CD4-positive, alpha-beta memory T cell (primary cell): Measurements from ENCODE around the gene MID1. TPM values are rescaled to one million over a fixed set of nuclear protein-coding genes. Genes with fewer than 3 reads are reported as not detected.

Source experiments
- CTCF ChIA-PET: fragments of 350-600 bp; sonication (Branson Sonifier 250); formaldehyde crosslinking; loops from one replicate; lab custom pipeline; 2021; ENCODE audit warnings: inconsistent platforms; ENCODE audit not compliant: partially characterized antibody; lab: Charles Lee
- POLR2A ChIA-PET: fragments of 350-600 bp; sonication (Branson Sonifier 250); formaldehyde crosslinking; loops from one replicate; lab custom pipeline; 2021; ENCODE audit not compliant: partially characterized antibody; lab: Charles Lee
- DNase-seq, 5 donors: peaks; one replicate each; pipeline versions ENCODE4 v3.0.0 to v3.0.0-alpha.2; 2020 to 2022; ENCODE audit warnings: mixed read lengths in 1 of 5
- H3K27ac ChIP-seq: one replicate; pipeline ENCODE4 v1.7.0; 2013; ENCODE audit warnings: low read depth, low read length
- H3K27me3 ChIP-seq: 2 replicates; pipeline ENCODE4 v1.7.0; 2013; ENCODE audit warnings: mild to moderate bottlenecking, low read length, moderate library complexity; ENCODE audit not compliant: insufficient read depth
- H3K36me3 ChIP-seq: 2 replicates; pipeline ENCODE4 v1.7.0; 2013; ENCODE audit warnings: mild to moderate bottlenecking, low read length, moderate library complexity; ENCODE audit not compliant: insufficient read depth
- H3K4me1 ChIP-seq: 2 replicates; pipeline ENCODE4 v1.7.0; 2013; ENCODE audit warnings: mild to moderate bottlenecking, low read length, moderate library complexity; ENCODE audit not compliant: insufficient read depth
- H3K4me3 ChIP-seq, 2 donors: one replicate each; pipeline ENCODE4 v1.7.0; 2013; ENCODE audit warnings: low read length in 2 of 2, mild to moderate bottlenecking in 1 of 2
- H3K9me3 ChIP-seq, 2 donors: one replicate each; pipeline ENCODE4 v1.7.0; 2013; ENCODE audit warnings: low read length in 2 of 2, control low read depth in 1 of 2; ENCODE audit not compliant: control insufficient read depth in 1 of 2
- H3K27ac Mint-ChIP-seq, 7 donors: one replicate each; pipeline ENCODE4 v1.8.0; 2020 to 2021; ENCODE audit warnings: mixed read lengths in 7 of 7, mild to moderate bottlenecking in 6 of 7, inconsistent platforms in 3 of 7, moderate library complexity in 3 of 7
- H3K27me3 Mint-ChIP-seq, 2 donors: one replicate each; pipeline ENCODE4 v1.8.0; 2020 to 2021; ENCODE audit warnings: mixed read lengths in 2 of 2
- H3K36me3 Mint-ChIP-seq, 2 donors: one replicate each; pipeline ENCODE4 v1.8.0; 2020 to 2021; ENCODE audit warnings: mixed read lengths in 2 of 2, inconsistent platforms in 1 of 2, mild to moderate bottlenecking in 1 of 2
- H3K4me1 Mint-ChIP-seq, 4 donors: one replicate each; pipeline ENCODE4 v1.8.0; 2020 to 2021; ENCODE audit warnings: mixed read lengths in 4 of 4, mild to moderate bottlenecking in 1 of 4
- H3K4me3 Mint-ChIP-seq, 8 donors: one replicate each; pipeline ENCODE4 v1.8.0; 2020 to 2021; ENCODE audit warnings: mixed read lengths in 8 of 8, mild to moderate bottlenecking in 7 of 8, moderate library complexity in 6 of 8, inconsistent platforms in 3 of 8
- H3K9me3 Mint-ChIP-seq, 8 donors: one replicate each; pipeline ENCODE4 v1.8.0; 2020 to 2021; ENCODE audit warnings: mixed read lengths in 8 of 8, mild to moderate bottlenecking in 5 of 8, inconsistent platforms in 3 of 8, moderate library complexity in 1 of 8
- intact Hi-C: fragments of 100-400 bp; cut with micrococcal nuclease; formaldehyde crosslinking; loops from one replicate; pipeline ENCODE4 v1.15.1; 2023
- polyA plus RNA-seq, 2 donors: library from polyadenylated mRNA; unstranded; fragments of 300-500 nt; fragmentation: Illumina TruSeq; gene quantifications; one replicate each; pipeline ENCODE4 v1.2.3, GENCODE V29; 2021
- total RNA-seq, 2 experiments: library from RNA; stranded (reverse); gene quantifications; one replicate each; pipeline ENCODE4 v1.2.3, GENCODE V29; 2021

The MID1 gene
- total and polyA plus RNA-seq, 4 experiments from 2014 or later: not detected

DNA sequence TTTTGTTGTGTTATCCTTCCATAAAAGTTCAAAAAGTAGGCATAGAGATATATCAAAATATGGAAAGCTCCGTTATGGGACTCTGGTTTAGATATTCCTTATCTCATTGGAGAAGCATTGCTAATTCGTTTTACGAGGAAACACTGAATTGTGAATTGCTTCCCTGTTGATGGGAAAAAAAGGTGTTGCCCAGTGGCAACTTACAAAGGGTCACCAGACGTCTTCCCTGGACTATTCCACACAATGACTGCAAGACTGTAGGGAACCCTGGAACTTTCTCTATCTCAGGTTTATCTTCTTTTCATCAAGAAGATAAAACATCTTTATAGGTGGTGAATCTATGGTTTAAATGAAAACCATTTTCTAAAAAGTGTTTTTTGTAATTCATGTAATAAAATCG lies 137.7 kb downstream of the MID1 start:
- ChIA-PET CTCF (no interaction called here), POLR2A (no interaction called here)
- Histone ChIP-seq H3K36me3 (no peaks in the 10 kb centered on the region), H3K27ac (no peak overlapping the region), H3K4me1 (no peaks in the 10 kb centered on the region), H3K4me3 (no peak overlapping the region), H3K9me3 (no peaks in the 10 kb centered on the region), H3K27me3 (no peaks in the 10 kb centered on the region)
- H3K36me3 Mint-ChIP-seq: no peaks in the 10 kb centered on the region
- no peaks in the 10 kb centered on the region for H3K4me1 Mint-ChIP-seq
- H3K4me3 Mint-ChIP-seq: no peak overlapping the region
- intact Hi-C loops: no loop called here
- H3K9me3 Mint-ChIP-seq: peaks cover 0 to 8% (median 4%) of the 10 kb centered on the region in 8 donors
- DNase-seq: no peak
- peaks cover 0 to 2% of the 10 kb centered on the region in 2 donors for H3K27me3 Mint-ChIP-seq
- H3K27ac Mint-ChIP-seq: no peak overlapping the region

DNA sequence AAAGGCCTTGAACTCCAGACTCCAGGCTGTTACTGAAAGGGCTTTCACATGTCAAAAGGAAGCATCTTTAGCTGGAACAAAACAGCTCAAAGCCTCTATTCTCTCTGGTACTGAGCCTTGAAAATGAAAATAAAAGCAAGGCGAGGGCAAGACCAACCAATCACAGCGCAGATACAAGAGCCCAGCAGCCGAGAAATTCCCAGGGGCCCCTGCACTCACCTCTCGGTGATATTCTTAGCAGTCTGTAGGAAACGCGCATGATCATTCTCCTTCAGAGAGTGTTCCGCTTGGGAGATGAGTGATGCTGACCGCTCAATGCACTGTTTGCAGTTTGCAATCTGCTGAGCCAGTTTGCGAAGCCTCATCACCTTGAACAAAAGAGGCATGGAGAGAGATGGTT lies 138.1 kb downstream of the MID1 start:
- Histone ChIP-seq H3K9me3 (no peaks in the 10 kb centered on the region), H3K4me3 (no peak overlapping the region), H3K27me3 (no peaks in the 10 kb centered on the region), H3K4me1 (no peaks in the 10 kb centered on the region), H3K27ac (no peak overlapping the region), H3K36me3 (no peaks in the 10 kb centered on the region)
- intact Hi-C loops: no loop called here
- H3K27ac Mint-ChIP-seq: no peak overlapping the region
- peaks cover 0 to 7% (median 4%) of the 10 kb centered on the region in 8 donors for H3K9me3 Mint-ChIP-seq
- H3K27me3 Mint-ChIP-seq: peaks cover 0 to 2% of the 10 kb centered on the region in 2 donors
- ChIA-PET POLR2A (no interaction called here), CTCF (no interaction called here)
- no peak overlapping the region for H3K4me3 Mint-ChIP-seq
- no peaks in the 10 kb centered on the region for H3K36me3 Mint-ChIP-seq
- no peak for DNase-seq
- H3K4me1 Mint-ChIP-seq: no peaks in the 10 kb centered on the region

DNA sequence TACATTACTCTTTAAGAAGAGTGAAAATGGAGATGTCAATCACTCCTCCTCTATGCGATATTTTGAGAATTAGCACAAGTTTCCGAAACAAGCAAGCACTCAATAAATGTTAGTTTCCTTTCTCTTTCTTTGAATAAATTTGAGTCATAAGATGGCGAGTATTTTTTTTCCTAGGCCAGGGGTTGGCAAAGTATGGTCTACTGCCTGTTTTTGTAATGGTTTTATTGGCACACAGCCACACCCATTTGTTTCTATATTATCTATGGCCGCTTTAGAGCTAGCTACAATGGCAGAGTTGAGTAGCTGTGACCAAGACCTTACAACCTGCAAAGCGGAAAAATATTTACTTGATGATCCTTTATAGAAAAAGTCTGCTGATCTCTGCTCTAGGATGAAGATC lies 139.5 kb downstream of the MID1 start:
- H3K4me3 Mint-ChIP-seq: no peak overlapping the region
- H3K4me1 Mint-ChIP-seq: no peaks in the 10 kb centered on the region
- ChIA-PET CTCF (no interaction called here), POLR2A (no interaction called here)
- H3K9me3 Mint-ChIP-seq: peaks cover 0 to 7% (median 4%) of the 10 kb centered on the region in 8 donors
- H3K27me3 Mint-ChIP-seq: peaks cover 0 to 2% of the 10 kb centered on the region in 2 donors
- no peaks in the 10 kb centered on the region for H3K9me3 ChIP-seq
- no peaks in the 10 kb centered on the region for H3K36me3 ChIP-seq
- H3K27me3 ChIP-seq: no peaks in the 10 kb centered on the region
- no peak for DNase-seq
- intact Hi-C loops: no loop called here
- H3K4me3 ChIP-seq: no peak overlapping the region
- no peaks in the 10 kb centered on the region for H3K4me1 ChIP-seq
- no peak overlapping the region for H3K27ac ChIP-seq
- H3K36me3 Mint-ChIP-seq: no peaks in the 10 kb centered on the region
- H3K27ac Mint-ChIP-seq: no peak overlapping the region

DNA sequence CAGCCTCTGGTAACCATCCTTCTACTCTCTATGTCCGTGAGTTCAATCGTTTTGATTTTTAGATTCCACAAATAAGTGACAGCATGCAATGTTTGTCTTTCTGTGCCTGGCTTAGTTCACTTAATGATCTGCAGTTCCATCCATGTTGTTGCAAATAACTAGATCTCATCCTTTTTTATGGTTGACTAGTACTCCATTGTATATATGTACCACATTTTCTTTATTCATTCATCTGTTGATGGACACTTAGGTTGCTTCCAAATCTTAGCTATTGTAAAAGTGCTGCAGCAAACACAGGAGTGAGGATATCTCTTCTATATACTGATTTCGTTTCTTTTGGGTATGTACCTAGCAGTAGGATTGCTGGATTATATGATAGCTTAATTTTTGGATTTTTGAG lies 140.9 kb downstream of the MID1 start:
- Histone ChIP-seq H3K4me1 (no peaks in the 10 kb centered on the region), H3K27ac (no peak overlapping the region), H3K27me3 (no peaks in the 10 kb centered on the region), H3K36me3 (no peaks in the 10 kb centered on the region), H3K9me3 (no peaks in the 10 kb centered on the region), H3K4me3 (no peak overlapping the region)
- intact Hi-C loops: no loop called here
- Mint-ChIP-seq H3K27ac (no peak overlapping the region), H3K27me3 (peaks cover 0 to 2% of the 10 kb centered on the region in 2 donors), H3K36me3 (no peaks in the 10 kb centered on the region), H3K4me3 (no peak overlapping the region), H3K9me3 (peaks cover 0 to 7% (median 4%) of the 10 kb centered on the region in 8 donors), H3K4me1 (no peaks in the 10 kb centered on the region)
- ChIA-PET POLR2A (no interaction called here), CTCF (no interaction called here)
- no peak for DNase-seq

DNA sequence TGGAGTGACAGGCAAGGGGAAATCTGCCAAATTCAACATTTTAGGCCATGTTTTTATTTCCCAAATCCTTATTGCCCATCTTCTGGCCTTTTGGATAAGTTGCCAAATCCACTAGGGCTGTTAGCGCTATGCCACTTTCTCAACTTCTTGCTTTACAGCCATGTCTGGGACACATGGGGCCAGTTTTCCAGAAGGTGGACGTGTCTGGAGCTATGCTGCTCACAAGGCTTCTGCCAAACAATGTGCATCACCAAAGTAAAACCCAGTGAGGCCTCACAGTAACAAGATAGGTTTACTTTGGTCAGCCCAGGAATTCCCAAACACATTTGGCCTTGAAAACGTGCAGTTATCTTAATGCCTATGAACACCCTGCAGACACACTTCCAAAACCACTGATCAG lies 142.9 kb downstream of the MID1 start:
- no peaks in the 10 kb centered on the region for H3K4me1 Mint-ChIP-seq
- Histone ChIP-seq H3K36me3 (no peaks in the 10 kb centered on the region), H3K27me3 (no peaks in the 10 kb centered on the region), H3K9me3 (no peaks in the 10 kb centered on the region), H3K4me3 (no peak overlapping the region), H3K27ac (no peak overlapping the region), H3K4me1 (no peaks in the 10 kb centered on the region)
- no peak overlapping the region for H3K4me3 Mint-ChIP-seq
- ChIA-PET POLR2A (no interaction called here), CTCF (no interaction called here)
- H3K36me3 Mint-ChIP-seq: no peaks in the 10 kb centered on the region
- H3K27ac Mint-ChIP-seq: no peak overlapping the region
- H3K9me3 Mint-ChIP-seq: peaks cover 0 to 7% (median 4%) of the 10 kb centered on the region in 8 donors
- no peak for DNase-seq
- H3K27me3 Mint-ChIP-seq: peaks cover 0 to 2% of the 10 kb centered on the region in 2 donors
- intact Hi-C loops: no loop called here

DNA sequence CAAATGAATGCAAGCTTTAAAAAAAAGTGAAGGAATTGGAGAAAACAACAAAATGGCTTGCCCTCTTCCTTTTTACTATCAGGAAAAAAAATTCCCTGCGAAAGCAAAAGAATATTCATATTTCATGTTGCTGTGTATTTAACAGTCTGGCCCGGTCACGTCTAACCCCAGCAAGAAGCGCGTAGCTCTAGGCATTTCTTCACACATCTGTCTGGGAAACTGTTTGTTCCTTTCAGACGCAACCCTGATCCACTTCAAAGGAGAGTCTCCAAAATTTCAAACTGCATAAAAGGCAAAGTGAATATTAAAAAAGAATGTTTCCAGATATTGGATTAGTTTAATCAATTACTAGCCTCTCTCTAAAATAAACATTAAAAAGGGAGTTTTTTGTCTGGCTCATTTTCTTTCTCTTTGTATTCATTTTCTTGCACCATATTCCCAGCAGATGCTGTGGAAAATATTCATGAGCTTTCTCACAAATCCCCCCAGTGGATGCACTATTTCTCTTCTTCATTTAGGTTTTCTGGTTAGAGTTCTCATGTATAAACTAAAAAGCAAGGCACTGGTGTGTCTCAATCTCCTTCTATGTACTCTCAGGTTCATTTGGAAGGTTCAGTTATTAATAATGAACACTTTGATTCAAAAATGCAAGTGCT lies 145.3 kb downstream of the MID1 start:
- Mint-ChIP-seq H3K9me3 (peaks cover 0 to 7% (median 3%) of the 10 kb centered on the region in 8 donors), H3K4me1 (no peaks in the 10 kb centered on the region), H3K27me3 (peaks cover 0 to 2% of the 10 kb centered on the region in 2 donors), H3K36me3 (no peaks in the 10 kb centered on the region), H3K27ac (no peak overlapping the region), H3K4me3 (no peak overlapping the region)
- POLR2A ChIA-PET: no interaction called here
- H3K36me3 ChIP-seq: no peaks in the 10 kb centered on the region
- intact Hi-C loops: no loop called here
- no peak overlapping the region for H3K27ac ChIP-seq
- H3K9me3 ChIP-seq: no peaks in the 10 kb centered on the region
- H3K27me3 ChIP-seq: no peaks in the 10 kb centered on the region
- H3K4me1 ChIP-seq: no peaks in the 10 kb centered on the region
- H3K4me3 ChIP-seq: no peak overlapping the region
- CTCF ChIA-PET: no interaction called here
- no peak for DNase-seq

DNA sequence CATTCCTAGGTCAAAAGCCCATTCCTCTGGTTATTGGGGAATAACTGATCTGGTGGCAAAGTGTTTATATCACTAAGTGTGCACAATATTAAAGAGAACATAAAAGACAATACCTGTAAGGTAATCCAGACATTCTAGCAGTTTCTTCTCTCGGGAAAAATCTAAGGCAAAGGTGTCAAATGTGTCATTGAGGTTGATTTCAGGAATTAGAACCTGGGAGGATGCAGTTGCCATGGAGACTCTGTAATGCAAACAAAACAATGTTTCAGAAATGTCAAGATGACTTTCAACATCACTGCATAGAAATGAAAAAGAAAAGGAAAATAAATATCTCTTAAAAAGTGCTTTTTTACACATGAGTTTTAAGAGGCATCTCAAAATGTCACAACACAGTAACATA lies 145.9 kb downstream of the MID1 start:
- H3K4me3 ChIP-seq: no peak overlapping the region
- H3K36me3 ChIP-seq: no peaks in the 10 kb centered on the region
- Mint-ChIP-seq H3K4me3 (no peak overlapping the region), H3K36me3 (no peaks in the 10 kb centered on the region), H3K27ac (no peak overlapping the region), H3K27me3 (peaks cover 0 to 2% of the 10 kb centered on the region in 2 donors), H3K4me1 (no peaks in the 10 kb centered on the region), H3K9me3 (peaks cover 0 to 5% (median 2%) of the 10 kb centered on the region in 8 donors)
- H3K9me3 ChIP-seq: no peaks in the 10 kb centered on the region
- no peak overlapping the region for H3K27ac ChIP-seq
- no peaks in the 10 kb centered on the region for H3K27me3 ChIP-seq
- DNase-seq: no peak
- intact Hi-C loops: no loop called here
- POLR2A ChIA-PET: no interaction called here
- CTCF ChIA-PET: no interaction called here
- no peaks in the 10 kb centered on the region for H3K4me1 ChIP-seq
